Ovary (tissue), 9 donors: ENCODE results near the gene TRPM2. TPM values are rescaled to one million over a fixed set of nuclear protein-coding genes. Genes with fewer than 3 reads are reported as not detected.

Experiments used
- DNase-seq, 5 donors: peaks; one replicate each; pipeline ENCODE4 v3.0.0-alpha.2; 2019 to 2020
- H3K27ac ChIP-seq, 2 donors: fragments of 200-600 bp; one replicate each; pipeline versions ENCODE4 v1.5.1 to v1.8.0; 2019 to 2022
- H3K27me3 ChIP-seq: fragments of 200-600 bp; one replicate; pipeline ENCODE4 v1.8.0; 2022
- H3K36me3 ChIP-seq: fragments of 200-600 bp; sonication (generic); one replicate; pipeline ENCODE4 v1.5.1; 2019
- H3K4me1 ChIP-seq: one replicate; pipeline ENCODE4 v1.8.1; 2013; ENCODE audit warnings: mild to moderate bottlenecking, moderate library complexity; ENCODE audit not compliant: insufficient read depth
- H3K4me3 ChIP-seq: fragments of 200-600 bp; sonication (generic); one replicate; pipeline ENCODE4 v1.5.1; 2017
- H3K9me3 ChIP-seq, 2 donors: fragments of 200-600 bp in 1 of 2; sonication (generic) in 1 of 2; one replicate each; pipeline versions ENCODE4 v1.5.1 to v1.8.1; 2013 to 2019; ENCODE audit warnings: mild to moderate bottlenecking in 1 of 2, moderate library complexity in 1 of 2
- EP300 ChIP-seq: sonication (generic); formaldehyde crosslinking; IDR thresholded peaks from one replicate; pipeline ENCODE4 v1.6.1; 2017; ENCODE audit warnings: antibody characterized with exemption
- POLR2A ChIP-seq: fragments of 450-650 bp; IDR thresholded peaks from one replicate; pipeline ENCODE4 v1.6.1; 2017; ENCODE audit warnings: antibody characterized with exemption, mild to moderate bottlenecking, moderate library complexity
- WGBS, 3 donors: extraction: QIAGEN DNeasy Blood & Tissue Kit in 1 of 3; methylation state at CpG; one replicate each; pipeline versions ENCODE4 v1.1.5 to v1.1.7; 2013 to 2017; 5-methylcytosine and 5-hydroxymethylcytosine counted together
- intact Hi-C, 4 donors: fragments of 100-400 bp; cut with DNase I; formaldehyde crosslinking; loops; one replicate each; pipeline versions ENCODE4 v1.11.0 to v1.15.1; 2022 to 2023
- polyA plus RNA-seq, 2 donors: library from polyadenylated mRNA; stranded (reverse); fragments of 200-250 nt in 1 of 2; fragments of 350-450 nt in 1 of 2; fragmentation: Illumina TruSeq in 1 of 2; extraction: RNeasy Lipid Tissue Mini Kit (QIAGEN cat#74804) in 1 of 2; gene quantifications; one replicate each; pipeline ENCODE4 v1.2.3, GENCODE V29; 2013 to 2014
- total RNA-seq, 7 donors: library from RNA; depleted of rRNA in 2 of 7; stranded (reverse); fragments of >200 nt in 2 of 7; fragmentation: NEBNext Ultra II Directional in 3 of 7; extraction: Animal tissue kit (Norgen Biotek cat#: 25700) in 3 of 7; gene quantifications; one replicate each; pipeline versions ENCODE4 v1.1.0 to v1.2.4, GENCODE V29; 2016 to 2023
- TF ChIP-seq, protein P1 (sequence below), 3 donors: fragments of 450-650 bp in 2 of 3; fragments of 200-600 bp in 1 of 3; IDR thresholded peaks; one replicate each; pipeline versions ENCODE4 v1.5.1 to v1.8.0; 2016 to 2022; ENCODE audit warnings: antibody characterized with exemption in 3 of 3, mild to moderate bottlenecking in 1 of 3
- donor health status: DM: no; HTN: no; CAD: no; lungs with moderate emphysema.
- donor health status: DM: no; HTN: no; CAD: no.
- donor health status: Bipolar disorder and iron deficiency.
- donor health status: DM: yes; HTN: yes; CAD: no.
- donor health status: DM: no; HTN: no; CAD: no.
- donor health status: DM: yes; HTN: yes; CAD: no.

TRPM2 gene
- total and polyA plus RNA-seq, 9 donors: 0.48 to 7.0 (median 1.8) TPM

DNA sequence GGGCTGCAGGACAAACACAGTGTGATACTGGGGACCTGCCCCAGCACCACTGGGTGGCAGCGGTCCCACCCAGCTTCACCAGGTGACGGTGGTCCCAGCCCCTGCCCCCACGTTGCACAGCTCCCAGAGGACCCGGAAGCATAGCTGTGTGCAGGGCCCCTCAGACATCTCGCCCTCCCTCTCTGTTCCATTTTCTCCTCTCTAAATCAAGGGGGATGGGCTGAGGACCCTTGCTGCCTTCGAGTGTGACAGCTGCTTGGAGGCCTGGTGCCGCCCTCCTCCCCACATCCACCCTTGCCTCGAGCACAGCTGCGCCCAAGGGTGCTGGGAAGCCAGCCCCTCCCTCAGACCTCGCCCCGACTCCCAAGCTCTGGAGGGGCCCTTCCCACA is 85.8 kb downstream of the TRPM2 start:
- no peaks in the 10 kb centered on the region for H3K27me3 ChIP-seq
- no peak for TF ChIP-seq EP300
- TF ChIP-seq POLR2A: no peak
- TF ChIP-seq, protein P1, sequence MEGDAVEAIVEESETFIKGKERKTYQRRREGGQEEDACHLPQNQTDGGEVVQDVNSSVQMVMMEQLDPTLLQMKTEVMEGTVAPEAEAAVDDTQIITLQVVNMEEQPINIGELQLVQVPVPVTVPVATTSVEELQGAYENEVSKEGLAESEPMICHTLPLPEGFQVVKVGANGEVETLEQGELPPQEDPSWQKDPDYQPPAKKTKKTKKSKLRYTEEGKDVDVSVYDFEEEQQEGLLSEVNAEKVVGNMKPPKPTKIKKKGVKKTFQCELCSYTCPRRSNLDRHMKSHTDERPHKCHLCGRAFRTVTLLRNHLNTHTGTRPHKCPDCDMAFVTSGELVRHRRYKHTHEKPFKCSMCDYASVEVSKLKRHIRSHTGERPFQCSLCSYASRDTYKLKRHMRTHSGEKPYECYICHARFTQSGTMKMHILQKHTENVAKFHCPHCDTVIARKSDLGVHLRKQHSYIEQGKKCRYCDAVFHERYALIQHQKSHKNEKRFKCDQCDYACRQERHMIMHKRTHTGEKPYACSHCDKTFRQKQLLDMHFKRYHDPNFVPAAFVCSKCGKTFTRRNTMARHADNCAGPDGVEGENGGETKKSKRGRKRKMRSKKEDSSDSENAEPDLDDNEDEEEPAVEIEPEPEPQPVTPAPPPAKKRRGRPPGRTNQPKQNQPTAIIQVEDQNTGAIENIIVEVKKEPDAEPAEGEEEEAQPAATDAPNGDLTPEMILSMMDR (IDR thresholded peaks at IDR 0.05): no peak
- intact Hi-C loops: no loop called here
- no peaks in the 10 kb centered on the region for H3K36me3 ChIP-seq
- no peak overlapping the region for H3K27ac ChIP-seq
- no peaks in the 10 kb centered on the region for H3K4me1 ChIP-seq
- H3K9me3 ChIP-seq: no peaks in the 10 kb centered on the region
- DNase-seq: peak in 2 of 5 donors; percentile 6 to 18
- no peak overlapping the region for H3K4me3 ChIP-seq
- 74 to 79% (median 78%) methylated on average over 11 of the region's 11 CpGs for WGBS, 3 donors

DNA sequence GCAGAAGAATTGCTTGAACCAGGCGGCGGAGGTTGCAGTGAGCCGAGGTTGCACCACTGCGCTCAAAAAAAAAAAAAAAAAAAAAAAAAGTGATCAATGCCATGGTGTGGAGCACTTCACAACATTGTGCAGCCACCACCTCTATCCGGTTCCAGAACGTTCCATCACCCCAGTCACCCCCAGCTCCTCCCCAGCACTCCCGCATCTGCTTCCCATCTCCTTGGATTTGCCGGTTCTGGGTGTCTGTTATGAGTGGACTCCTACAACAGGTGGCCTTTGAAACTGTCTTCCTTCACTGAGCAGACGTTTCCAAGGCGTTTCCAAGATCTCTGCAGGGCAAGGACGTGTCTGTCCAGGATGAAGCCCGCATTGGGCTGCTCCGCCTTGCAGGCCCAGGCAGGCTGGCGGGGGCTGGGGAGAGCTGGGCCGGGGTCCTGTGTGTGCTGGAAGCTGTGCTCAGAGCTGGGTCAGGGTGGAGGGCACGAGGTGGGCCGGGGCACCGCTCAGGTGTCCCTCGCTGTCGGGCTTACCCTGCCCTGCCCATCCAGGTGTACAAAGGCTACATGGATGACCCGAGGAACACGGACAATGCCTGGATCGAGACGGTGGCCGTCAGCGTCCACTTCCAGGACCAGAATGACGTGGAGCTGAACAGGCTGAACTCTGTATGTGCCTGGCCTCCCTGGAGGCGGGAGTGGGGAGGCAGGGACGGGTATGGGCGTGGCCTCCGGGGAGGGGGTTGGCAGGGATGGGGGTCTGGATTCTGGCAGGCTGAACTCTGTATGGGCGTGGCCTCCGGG is 87.0 kb downstream of the TRPM2 start:
- peak in 1 of 5 donors; percentile 11 for DNase-seq
- Histone ChIP-seq H3K4me1 (no peaks in the 10 kb centered on the region), H3K27me3 (no peaks in the 10 kb centered on the region), H3K4me3 (no peak overlapping the region), H3K27ac (no peak overlapping the region), H3K9me3 (no peaks in the 10 kb centered on the region), H3K36me3 (no peaks in the 10 kb centered on the region)
- intact Hi-C loops: no loop called here
- 68 to 71% (median 71%) methylated on average over 29 to 33 of the region's 33 CpGs for WGBS, 3 donors
- TF ChIP-seq, protein P1 (IDR thresholded peaks at IDR 0.05): no peak
- TF ChIP-seq POLR2A (no peak), EP300 (no peak)

DNA sequence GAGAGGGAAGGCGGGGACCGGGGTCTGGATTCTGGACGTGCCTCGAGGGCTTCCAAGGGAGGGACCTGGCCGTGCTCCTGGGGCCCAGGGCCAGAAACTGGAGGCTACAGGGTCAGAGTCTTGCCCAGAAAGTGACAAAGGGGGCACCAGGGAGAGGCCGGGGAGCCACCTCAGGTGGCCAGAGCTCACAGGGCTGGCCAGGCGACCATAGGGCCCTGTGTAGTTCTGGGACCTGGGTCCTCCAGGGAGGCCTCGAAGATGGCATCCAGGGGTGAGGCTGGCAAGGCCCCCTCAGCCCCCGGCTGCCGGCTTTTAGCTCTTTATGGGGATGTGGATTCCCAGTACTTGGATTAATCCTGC is 87.6 kb downstream of the TRPM2 start:
- TF ChIP-seq EP300: no peak
- no peak for TF ChIP-seq POLR2A
- TF ChIP-seq, protein P1 (IDR thresholded peaks at IDR 0.05): no peak
- intact Hi-C loops: no loop called here
- Histone ChIP-seq H3K27ac (no peak overlapping the region), H3K27me3 (no peaks in the 10 kb centered on the region), H3K4me1 (no peaks in the 10 kb centered on the region), H3K9me3 (no peaks in the 10 kb centered on the region), H3K36me3 (no peaks in the 10 kb centered on the region), H3K4me3 (no peak overlapping the region)
- peak in 1 of 5 donors; percentile 10 for DNase-seq
- WGBS, 3 donors: 74 to 79% (median 75%) methylated on average over 8 to 10 of the region's 10 CpGs

DNA sequence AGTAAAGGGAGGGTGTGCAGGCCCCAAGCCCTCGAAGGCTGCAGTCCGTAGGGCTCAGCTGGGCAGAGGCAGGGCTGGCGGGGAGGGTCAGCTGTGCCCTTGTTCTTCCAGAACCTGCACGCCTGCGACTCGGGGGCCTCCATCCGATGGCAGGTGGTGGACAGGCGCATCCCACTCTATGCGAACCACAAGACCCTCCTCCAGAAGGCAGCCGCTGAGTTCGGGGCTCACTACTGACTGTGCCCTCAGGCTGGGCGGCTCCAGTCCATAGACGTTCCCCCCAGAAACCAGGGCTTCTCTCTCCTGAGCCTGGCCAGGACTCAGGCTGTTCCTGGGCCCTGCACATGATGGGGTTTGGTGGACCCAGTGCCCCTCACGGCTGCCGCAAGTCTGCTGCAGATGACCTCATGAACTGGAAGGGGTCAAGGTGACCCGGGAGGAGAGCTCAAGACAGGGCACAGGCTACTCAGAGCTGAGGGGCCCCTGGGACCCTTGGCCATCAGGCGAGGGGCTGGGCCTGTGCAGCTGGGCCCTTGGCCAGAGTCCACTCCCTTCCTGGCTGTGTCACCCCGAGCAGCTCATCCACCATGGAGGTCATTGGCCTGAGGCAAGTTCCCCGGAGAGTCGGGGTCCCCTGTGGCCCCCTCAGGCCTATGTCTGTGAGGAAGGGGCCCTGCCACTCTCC is 88.3 kb downstream of the TRPM2 start:
- WGBS, 3 donors: 68 to 76% (median 74%) methylated on average over 20 of the region's 20 CpGs
- Histone ChIP-seq H3K9me3 (no peaks in the 10 kb centered on the region), H3K27me3 (no peaks in the 10 kb centered on the region), H3K4me3 (no peak overlapping the region), H3K27ac (no peak overlapping the region), H3K36me3 (no peaks in the 10 kb centered on the region), H3K4me1 (no peaks in the 10 kb centered on the region)
- intact Hi-C loops: no loop called here
- peak in 2 of 5 donors; percentile 6 to 21 for DNase-seq
- TF ChIP-seq, protein P1 (IDR thresholded peaks at IDR 0.05): no peak
- TF ChIP-seq EP300 (no peak), POLR2A (no peak)
